Endothelial cell of umbilical vein (primary cell): ENCODE measurements around the gene FSTL4.

ENCODE experiments used
- EZH2 ChIP-seq: IDR thresholded peaks from 2 replicates; pipeline ENCODE4 v1.6.1; 2012; ENCODE audit warnings: borderline replicate concordance, low read depth, mild to moderate bottlenecking, moderate library complexity, low read length, inconsistent platforms; ENCODE audit not compliant: severe bottlenecking
- GATA2 ChIP-seq: IDR thresholded peaks from 2 replicates; pipeline ENCODE4 v1.7.0; 2011; ENCODE audit warnings: low read depth, mild to moderate bottlenecking, moderate library complexity, mixed read lengths, low read length; ENCODE audit not compliant: insufficient read length, insufficient read depth
- JUN ChIP-seq: IDR thresholded peaks from 2 replicates; pipeline ENCODE4 v1.6.1; 2011; ENCODE audit warnings: borderline replicate concordance, low read depth; ENCODE audit not compliant: insufficient read length, insufficient read depth
- POLR2A ChIP-seq: IDR thresholded peaks from 2 replicates; pipeline ENCODE4 v1.6.1; 2012; ENCODE audit warnings: low read depth, mild to moderate bottlenecking, control low read depth, low read length
- POLR2AphosphoS5 ChIP-seq: IDR thresholded peaks from 2 replicates; pipeline ENCODE4 v1.6.1; 2012; ENCODE audit warnings: low read depth, mild to moderate bottlenecking, control low read depth, low read length, moderate library complexity; ENCODE audit not compliant: insufficient read depth
- TF ChIP-seq, protein P1 (sequence below), 2 donors: IDR thresholded peaks; 1 replicate in 1 of 2; 2 replicates in 1 of 2; pipeline ENCODE4 v1.5.1; 2011; ENCODE audit warnings: low read length in 2 of 2, mild to moderate bottlenecking in 2 of 2, moderate library complexity in 2 of 2, control low read depth in 1 of 2, inconsistent platforms in 1 of 2, low read depth in 1 of 2; ENCODE audit not compliant: insufficient read depth in 1 of 2; ENCODE audit errors: extremely low read depth in 1 of 2
- TF ChIP-seq, protein P2 (sequence below): IDR thresholded peaks from 2 replicates; pipeline ENCODE4 v1.6.1; 2011; ENCODE audit not compliant: insufficient read depth, insufficient read length

DNA sequence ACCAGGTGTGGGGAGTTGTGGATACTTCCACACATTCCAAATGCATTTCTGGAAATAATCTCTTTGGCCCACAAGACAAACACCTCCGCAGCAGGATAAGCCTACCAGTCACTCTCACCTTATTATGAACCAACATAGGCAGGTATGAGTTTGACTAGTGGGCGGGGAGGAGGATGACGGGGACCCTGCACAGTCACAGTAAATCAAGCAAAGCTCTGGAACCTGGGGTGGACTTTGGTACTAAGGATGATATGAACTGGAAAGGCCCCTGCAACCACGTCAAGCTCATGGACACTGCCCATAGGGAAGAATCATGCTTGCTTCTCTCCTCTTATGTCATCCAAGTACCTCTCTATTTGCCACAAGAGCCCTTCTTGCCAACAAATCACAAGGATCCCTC lies 301.2 kb downstream of the FSTL4 start:
- TF ChIP-seq POLR2A, result no peak
- TF ChIP-seq, protein P1, sequence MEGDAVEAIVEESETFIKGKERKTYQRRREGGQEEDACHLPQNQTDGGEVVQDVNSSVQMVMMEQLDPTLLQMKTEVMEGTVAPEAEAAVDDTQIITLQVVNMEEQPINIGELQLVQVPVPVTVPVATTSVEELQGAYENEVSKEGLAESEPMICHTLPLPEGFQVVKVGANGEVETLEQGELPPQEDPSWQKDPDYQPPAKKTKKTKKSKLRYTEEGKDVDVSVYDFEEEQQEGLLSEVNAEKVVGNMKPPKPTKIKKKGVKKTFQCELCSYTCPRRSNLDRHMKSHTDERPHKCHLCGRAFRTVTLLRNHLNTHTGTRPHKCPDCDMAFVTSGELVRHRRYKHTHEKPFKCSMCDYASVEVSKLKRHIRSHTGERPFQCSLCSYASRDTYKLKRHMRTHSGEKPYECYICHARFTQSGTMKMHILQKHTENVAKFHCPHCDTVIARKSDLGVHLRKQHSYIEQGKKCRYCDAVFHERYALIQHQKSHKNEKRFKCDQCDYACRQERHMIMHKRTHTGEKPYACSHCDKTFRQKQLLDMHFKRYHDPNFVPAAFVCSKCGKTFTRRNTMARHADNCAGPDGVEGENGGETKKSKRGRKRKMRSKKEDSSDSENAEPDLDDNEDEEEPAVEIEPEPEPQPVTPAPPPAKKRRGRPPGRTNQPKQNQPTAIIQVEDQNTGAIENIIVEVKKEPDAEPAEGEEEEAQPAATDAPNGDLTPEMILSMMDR (IDR thresholded peaks at IDR 0.05; ENCODE audit: extremely low read depth in 1 of 2, insufficient read depth in 1 of 2, low read depth in 1 of 2, low read length in 2 of 2), result no peak
- no peak for TF ChIP-seq JUN
- TF ChIP-seq EZH2, result no peak
- TF ChIP-seq, protein P2, sequence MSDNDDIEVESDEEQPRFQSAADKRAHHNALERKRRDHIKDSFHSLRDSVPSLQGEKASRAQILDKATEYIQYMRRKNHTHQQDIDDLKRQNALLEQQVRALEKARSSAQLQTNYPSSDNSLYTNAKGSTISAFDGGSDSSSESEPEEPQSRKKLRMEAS, result no peak
- TF ChIP-seq POLR2AphosphoS5, result no peak
- TF ChIP-seq GATA2, result no peak
